ENCODE data around the gene KCTD16.

KCTD16 gene

DNA sequence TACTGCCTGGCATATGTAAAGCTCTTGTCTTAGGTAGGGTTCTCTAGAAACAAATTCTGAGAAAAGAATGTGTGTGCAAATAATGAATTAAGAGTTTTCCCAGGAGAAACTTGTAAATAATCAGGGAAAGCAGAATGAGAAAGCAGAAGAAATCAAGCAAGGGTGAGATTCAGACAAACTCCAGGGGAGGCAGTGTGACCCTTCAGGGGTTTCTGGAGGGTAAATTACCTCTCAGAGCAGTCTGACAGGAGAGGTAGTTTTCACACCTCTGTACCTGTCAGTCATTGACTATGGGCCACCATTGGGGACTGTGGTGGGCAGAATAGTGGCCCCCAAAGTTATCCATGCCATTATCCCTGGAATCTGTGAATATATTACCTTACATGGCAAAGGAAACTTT lies 124.6 kb downstream of the KCTD16 start:
- no peak for DNase-seq

DNA sequence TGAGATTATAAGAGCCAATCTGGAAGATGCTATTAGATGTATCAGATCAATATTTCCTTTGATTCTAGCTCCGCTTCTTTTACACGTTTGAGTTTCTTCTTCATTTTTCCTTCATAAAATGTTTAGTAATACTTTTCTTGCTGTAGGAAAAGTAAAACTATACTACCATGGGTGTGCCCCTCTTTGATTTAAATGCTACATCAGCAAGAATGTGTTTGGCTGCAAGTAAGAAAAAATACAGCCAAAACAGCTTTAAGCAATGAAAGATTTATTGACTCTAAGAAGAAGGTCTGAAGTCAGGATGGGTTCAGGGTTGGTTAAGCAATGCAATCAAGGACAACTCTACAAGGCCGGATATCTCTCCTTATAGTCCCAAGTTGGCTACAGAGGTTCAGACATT lies 126.4 kb downstream of the KCTD16 start:
- DNase-seq: no peak

DNA sequence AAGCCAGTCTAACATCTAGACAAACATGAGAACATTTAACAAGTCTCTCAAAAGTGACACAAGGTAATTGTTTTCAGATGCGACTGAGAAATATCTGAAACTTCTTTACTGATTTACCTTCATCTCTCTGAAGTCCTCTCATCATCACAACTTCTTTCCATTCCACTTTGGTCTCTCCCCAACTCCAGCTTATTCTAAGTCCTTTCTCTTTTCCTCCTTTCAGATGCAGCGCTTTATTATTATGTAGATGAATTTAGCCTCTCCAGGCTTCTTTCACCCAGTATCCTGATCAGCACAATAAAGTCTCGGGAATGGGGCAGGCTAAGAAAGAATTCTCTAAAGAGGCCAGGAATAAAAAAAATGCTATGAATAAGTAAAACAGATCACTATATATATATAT lies 128.0 kb downstream of the KCTD16 start:
- DNase-seq: no peak

DNA sequence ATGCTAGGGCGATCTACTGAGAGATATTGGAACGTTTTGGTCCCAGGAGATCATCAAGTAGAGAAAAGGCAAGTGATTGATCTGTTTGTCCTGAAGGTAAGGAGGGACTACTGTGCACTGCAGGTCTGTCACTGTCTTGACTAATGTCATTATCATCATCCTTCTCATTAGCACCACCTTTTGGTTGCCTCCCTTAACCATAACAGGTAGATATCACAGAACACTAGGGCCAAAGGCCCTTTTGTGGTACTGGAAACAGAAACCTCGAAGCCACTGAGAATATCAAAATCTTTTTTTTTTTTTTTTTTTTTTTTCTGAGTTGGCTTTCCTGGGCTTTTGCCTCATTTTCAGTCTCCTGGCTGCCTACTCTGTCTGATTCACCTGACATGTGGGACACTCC lies 134.0 kb downstream of the KCTD16 start:
- DNase-seq: no peak

DNA sequence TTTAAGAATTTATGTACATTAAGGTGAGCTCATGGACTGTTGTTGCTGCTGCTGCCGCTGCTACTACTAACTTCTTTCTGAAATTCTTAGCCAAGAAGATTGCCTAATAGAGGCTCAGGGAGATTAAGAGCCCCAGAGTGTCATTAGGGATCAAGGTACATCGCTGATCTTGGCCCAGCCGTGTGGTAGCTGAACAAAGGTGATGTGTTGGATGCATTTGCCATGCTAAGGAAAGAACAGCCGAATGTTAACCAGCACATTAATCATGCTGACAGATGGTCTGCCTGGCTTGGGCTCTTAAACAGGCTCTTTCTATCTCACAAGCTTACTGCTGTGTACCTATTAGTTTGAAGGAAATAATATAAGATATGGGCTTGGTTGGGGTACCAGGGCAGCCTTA lies 137.1 kb downstream of the KCTD16 start:
- no peak for DNase-seq

DNA sequence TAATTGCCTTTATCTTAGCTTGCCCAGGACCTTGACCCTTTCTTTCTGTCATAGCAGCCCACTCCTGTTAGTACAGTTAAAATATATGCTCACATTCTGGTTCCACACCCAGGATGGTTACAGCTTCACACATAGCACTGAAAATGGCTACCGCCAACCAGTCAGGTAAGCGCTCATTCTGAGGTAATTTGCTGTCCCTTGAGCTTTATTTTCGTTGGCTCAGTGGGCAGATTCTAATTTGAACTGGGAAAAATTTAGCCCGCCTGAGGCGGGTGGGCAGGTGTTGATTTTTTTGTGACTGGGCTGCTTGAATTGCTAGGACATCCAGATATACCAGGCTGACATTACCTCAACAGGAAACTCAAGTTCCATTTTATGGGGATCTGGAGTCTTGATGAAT lies 137.5 kb downstream of the KCTD16 start:
- DNase-seq: no peak

DNA sequence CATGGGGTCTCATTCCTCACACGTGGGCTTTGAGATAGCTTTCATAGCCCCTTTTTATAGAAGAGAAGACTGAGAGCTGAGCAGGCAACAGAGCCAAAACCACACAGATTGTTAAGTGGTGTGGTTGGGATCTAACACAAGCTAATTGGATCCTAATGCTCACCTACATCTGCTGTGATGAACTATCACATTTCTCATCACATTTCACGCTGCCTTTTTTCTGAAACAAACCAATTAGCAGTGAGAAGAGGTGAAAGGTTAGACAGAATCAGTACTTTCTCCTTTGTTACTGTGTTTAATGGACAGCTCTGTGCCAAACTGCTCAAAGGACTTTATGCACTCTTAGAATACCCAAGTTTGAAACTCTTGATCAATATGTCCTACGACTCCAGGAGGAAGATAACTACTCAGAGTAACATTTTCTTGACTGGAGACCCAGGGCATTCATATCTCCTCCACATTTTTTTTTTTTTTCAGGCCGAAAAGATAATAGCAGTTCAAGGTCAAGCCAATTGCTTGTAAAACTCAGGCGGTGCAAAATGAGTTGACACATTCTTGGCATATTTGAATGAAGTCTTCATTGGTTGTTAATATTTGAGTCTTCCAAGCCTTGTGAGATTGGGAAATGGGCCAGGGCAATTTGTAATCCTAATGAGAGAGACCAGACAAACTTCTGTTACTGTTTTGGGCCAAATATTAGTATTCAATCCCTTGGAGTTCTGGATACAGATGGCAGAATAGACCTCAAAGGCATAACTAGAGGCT lies 138.4 kb downstream of the KCTD16 start:
- DNase-seq: no peak

DNA sequence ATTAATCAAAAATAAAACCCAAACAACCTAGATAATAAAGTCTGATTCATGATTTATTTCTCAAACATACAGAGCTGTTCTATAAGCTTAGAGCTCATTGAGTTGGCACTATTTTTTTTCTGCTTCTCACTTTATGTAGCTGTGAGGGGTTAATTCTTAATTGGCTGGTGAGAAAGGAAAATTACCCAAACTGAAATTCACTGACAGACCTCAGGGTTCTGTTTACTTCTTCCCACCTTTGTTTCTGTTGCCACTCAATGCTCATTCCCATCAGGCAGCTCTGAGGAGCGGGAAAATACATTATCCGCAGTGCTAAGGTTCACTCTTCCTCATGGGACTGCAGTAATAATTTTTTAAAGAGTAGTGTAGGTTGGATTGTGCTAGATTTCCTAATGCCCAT lies 139.9 kb downstream of the KCTD16 start:
- DNase-seq: no peak

DNA sequence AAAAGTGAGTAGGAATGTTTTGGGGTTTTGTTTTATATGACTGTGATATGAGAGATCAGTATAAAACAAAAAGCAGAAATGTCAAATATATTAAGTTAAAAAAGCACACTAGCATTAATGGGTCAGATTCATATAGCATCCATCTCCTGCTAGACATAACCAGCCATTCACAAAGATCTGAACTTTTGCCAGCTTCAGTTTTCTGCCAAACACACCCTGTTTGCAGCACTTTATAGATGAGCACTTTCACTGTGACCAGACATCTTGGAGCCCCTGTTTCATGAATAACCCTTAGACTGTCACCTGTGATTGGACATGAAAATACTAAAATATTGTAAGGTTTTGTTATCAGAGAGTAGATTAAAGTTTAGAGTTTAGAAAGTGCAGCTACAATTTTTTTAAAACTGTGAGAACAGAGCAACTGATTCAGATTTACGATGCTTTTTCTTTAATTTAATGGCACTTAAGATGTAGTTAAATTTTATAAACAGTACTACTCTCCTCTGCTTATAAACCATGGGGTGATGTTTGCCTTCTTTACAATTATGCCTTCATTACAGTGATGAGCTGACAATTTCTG lies 142.6 kb downstream of the KCTD16 start:
- no peak for DNase-seq

DNA sequence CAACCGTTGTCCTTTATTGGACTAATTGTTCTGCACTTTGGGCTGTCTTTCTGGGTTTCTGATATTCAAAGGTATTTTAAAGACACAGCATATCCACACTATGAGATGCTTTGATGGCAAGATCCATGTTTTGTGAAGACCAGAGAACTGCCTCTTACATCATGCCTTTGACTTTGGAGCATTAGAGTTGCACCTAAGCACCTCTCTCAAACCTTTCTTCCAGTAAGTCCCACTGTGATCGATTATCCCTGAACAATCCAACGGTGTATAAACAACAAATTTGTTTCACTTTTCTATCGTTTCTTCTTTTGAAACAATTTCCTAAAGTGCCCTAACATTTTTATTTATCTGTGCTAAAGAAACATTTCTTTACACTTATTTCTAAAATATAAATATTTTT lies 144.4 kb downstream of the KCTD16 start:
- no peak for DNase-seq

DNA sequence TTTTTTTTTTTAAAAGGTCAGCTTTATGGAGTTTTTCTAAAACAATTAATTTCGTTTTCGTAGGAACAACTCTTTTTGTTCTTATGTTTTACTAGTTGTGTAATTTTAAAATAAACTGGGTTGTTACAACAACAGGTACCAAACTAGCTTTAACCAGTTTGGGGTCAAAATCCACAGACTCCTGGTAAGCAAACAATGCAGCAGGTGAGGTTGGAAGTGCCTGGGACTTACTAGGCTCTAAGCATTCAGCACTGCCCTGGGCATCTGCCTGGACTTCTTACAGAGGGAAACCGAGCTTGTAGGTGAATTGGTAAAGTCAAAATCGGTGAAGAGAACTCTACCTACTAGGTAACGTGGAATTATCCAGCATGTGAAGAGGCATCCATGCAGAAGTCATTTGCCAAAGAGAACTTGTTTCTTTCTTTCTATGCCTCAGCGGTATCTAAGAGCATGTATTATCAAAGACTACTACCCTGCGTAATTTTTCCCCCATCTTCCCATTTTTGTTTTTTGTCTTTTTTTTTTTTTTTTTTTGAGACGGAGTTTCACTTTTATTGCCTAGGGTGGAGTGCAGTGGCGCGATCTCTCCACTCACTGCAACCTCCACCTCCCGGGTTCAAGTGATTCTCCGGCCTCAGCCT lies 145.4 kb downstream of the KCTD16 start:
- DNase-seq: no peak

DNA sequence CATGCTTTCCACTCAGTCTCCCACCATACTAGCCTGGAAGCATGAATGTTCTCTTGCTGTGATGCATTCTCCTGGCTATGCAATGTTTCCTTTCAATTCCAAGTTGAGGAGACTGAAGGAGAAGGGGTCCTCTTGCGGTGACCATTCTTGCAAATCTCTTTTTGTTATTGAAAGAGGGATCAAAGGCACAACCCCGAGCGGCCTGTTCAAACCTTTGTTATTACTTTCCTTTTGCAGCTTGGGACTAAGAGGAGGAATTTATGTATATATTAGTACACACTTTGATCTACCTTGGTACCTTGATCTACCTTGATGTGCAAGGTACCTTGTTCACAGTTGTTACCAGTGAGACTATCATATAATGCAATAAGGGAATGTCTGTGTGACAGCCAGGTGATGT lies 147.3 kb downstream of the KCTD16 start:
- no peak for DNase-seq

DNA sequence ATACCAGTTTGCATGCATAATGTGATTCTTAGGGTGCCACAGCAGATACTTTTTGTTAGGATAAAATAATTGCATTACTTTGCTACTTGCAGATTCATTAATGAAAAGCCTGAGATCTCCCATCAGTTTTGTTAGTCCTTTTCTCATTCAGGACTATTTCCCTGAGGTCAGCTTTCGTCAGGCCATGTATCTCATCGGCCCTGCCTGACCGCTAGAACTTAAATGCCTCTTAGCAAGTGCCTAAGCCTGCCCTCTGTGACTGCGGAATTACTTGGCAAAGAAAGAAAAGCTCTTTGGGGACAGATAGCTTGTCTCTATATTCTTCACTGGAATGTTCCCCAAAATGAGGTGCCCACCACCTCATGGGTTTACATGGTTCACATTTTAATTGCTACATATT lies 147.8 kb downstream of the KCTD16 start:
- DNase-seq: no peak

DNA sequence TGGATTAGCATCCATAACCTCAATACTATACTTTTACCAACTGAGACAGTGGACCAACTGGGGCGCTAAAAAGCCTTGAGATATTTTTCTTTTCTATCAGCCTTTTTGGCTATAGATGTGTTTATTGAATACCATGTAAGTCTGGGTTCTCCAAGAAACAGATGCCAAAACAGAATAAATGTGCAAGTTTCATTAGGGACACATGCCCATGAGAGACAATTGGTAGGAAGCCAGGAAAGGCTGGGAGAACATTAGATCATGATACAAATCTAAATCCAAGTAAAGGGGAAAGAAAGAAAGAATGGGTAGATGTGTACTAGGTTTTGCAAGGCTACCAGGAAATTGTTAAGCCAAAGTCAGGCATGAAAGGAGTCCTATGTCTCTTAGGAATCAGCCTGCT lies 152.5 kb downstream of the KCTD16 start:
- DNase-seq: no peak

DNA sequence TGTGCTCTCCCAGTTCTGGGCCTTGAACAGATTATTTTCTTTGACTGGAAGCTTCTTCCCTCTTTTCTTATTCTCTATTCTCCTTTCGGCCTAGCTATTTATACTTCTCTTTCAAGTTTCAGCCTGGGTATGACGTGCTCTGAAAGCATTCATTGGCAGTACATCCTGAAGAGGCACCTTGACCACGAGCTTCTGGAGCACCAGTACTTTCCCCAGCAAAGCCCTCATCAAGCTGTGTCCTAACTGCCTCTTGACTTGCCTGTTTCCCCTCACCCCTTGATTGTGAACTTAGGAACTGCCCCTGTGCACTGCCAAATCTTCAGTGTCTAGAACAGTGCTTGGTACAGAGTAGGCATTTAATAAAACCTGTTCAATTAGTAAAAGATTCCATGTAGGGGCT lies 154.9 kb downstream of the KCTD16 start:
- no peak for DNase-seq

DNA sequence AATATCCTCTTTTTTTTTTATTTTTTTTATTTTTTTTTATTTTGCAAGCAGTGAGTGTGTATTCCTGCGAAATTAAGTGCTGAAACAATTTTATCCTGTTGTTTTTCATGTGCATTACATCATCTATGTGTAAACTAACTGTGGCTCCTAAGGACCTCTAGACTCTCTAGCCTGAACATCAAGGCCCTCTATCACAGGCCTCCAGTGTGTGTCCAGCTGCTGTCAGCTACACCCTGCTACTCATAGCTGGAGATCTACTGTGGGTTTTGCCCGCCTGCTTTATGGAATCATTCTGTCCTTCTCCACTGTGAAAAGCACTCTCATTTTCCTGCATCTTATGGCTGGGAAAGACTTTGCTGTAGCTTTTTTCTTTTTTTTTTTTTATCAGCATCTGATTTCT lies 157.8 kb downstream of the KCTD16 start:
- no peak for DNase-seq

DNA sequence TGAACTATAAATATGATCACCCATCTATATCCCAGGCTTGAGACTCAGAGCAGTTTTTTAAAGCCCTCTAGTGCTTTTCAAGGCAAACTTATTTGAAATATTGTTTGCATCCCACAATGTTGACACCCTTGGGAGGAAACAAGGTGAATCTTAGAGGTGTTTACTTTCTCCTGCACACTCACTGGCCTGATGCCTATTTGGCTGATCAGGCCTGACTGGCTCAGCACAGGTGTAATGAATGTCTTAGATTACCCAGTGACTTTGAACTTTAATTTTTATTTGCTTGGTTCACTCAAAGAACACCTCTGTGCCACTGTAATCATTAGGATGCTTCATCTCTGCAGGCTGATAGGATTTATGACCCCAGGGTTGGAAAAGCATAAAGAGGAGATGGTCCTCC lies 158.3 kb downstream of the KCTD16 start:
- DNase-seq: no peak

DNA sequence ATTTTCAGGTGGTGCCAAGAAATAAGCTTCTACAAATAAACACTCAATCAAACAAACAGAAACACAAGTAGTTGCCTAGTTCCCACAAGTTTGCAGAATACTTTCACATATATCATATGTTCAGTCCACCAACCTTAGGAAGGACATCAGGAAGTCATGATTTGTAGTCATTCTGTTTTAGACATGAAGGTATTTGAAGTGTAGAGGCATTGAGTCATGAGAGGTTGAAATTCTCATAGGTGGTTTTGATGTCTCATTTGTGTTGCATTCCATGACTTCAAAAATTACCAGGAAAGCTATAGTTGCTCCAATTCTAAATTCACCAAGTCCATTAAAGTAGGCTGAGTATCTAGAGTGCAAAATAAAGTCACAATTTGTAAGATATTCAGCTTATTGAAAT lies 159.0 kb downstream of the KCTD16 start:
- DNase-seq: no peak

DNA sequence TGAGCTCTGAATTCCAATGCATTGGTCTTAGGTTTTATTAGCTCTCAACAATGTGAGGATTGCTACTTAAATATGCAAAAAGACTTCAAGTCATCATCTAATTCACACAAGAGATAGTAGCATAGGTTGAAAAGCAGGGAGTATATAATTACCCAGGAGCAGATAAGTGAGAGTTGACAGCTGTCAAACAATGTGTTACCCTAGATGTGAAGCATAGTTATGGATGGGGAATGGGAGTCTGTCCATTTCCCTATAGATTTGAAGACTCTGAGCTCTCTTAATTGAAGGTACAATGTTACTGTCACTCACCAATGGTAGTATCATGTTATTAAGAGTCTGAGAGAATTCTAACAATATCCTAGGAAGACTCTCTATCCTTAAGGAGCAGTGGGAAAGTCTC lies 160.7 kb downstream of the KCTD16 start:
- no peak for DNase-seq

DNA sequence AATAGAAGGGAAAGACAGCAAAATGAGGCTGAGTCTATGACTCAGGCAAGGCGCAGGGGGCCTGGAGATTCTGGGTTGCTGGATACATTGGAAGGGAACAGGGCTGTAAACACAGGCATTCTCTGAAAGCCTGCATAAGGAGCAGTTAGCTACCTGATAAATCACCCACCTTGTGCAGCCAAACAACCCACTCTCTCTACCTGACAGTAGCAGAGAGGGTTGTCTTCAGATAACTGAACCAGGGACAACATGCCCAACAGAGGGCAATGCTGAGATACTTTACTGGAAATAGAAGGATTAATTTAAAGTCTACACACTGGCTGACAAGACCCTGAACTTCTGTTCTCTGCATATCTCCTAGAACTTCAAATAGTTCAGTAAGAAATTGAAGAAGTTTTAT lies 161.6 kb downstream of the KCTD16 start:
- DNase-seq: no peak

DNA sequence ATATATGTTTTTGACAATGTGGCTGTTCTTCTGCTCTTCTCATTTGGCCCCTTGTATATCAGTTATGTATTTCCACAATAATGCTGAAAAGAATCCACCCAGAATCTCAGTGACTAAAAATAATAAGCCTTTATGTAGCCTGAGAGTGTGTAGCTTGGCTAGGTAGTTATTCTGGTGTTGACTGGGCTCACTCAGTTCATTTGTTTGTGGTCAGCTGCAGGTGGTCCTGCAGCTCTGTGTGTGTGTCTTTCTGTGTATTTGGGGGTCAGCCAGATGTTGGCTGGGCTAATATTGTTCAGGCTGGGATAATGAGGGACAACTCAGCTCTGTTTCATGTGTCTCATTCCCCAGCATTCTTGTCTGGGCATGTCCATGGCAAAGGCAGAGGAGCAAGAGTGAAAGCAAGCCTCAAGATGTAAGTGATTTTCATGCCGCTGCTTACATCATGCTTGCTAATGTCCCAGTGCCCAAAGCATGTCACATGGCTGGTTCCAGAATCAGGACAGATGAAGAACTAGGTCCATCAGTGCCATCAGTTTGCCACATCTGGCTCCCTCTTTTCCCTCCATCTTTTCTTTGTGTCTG lies 162.8 kb downstream of the KCTD16 start:
- DNase-seq: no peak

DNA sequence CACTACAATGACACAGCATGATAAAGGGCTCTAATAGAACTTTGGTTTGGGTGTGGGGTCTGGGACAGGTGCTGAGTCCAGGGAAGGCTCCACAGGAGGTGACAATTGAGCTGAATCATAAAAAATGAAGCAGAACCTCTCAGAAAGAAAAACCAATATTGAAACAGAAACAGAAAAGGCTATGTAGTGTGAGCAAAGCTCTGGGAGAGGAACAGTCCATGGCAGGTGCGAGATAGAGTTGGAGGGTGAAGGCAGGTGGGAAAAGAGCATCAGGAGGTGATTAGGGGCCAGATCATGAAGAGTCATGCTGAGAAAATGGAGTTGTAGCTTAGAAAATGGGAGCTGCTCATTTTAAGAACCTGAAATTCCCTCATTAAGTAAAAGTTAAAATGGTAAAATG lies 164.9 kb downstream of the KCTD16 start:
- no peak for DNase-seq

DNA sequence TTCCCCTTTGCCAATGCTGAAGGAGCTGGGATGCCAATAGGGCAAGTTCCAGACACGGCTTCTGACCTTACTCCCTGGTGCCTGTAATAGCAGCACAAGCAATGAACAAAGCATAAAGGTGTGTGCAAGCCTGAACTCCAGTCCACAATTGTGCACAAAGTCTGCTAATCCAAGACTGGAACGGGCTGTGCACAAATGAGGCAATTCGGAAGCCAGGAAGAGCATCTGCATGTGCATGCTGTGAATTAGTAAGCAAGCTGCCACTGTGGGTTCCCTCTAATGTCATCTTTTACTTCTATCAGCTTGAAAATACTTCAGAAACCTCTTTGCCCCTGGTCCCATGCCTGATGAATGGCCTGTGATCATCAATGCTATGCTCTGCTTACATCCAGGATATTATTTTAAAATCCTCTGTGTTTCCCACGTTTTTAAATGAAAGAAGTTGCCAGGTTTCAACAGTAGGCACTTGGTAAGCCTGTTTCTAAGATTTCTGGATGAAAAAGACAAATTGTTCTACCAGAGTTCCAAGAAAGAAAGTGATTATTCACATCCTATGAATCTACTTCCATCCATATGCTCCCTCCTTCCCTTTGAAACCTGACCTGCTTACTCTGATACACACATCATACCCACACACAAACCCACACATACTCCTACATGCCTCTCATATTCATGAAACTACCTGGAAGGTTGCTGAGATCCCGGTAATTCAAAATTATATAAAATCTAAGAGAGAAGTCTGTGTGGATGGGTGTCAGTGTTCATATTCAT lies 165.7 kb downstream of the KCTD16 start:
- DNase-seq: no peak
